ENCODE measurements around the gene VDAC2. TPM values are rescaled to one million over a fixed set of nuclear protein-coding genes. Genes with fewer than 3 reads are reported as not detected.

The VDAC2 gene
- total RNA-seq, 1 experiment from 2014 or later = 284 TPM

- TF ChIP-seq ELF4 (CRISPR knock-in tag; IDR thresholded peaks at IDR 0.05; ENCODE audit: low read depth) = no peak; the same call in 1 of the 2 replicates
- no peak for TF ChIP-seq ZNF425 (CRISPR knock-in tag; conservative IDR thresholded peaks at IDR 0.05)
- TF ChIP-seq FOXP4 (CRISPR knock-in tag; IDR thresholded peaks at IDR 0.05) = 0 out of 2 replicates have a peak, but pooled peaks have one; percentile 8
These were observed 24.2 kb downstream of the VDAC2 start (continued) for GRCh38 chr10:75234683-75235374.

- DNase-seq (ENCODE audit: low spot score) = peak; percentile 97
- CTCF ChIA-PET = interaction anchor here (0.6 to 6.3 kb wide), 62 partner anchors 10 to 1097 kb away, joined by 3 to 145 read pairs (median 4); partner anchors contain the start of genes ADK, AP3M1, KAT6B and SAMD8
- POLR2A ChIA-PET = interaction anchor here (0.6 to 2.7 kb wide), 5 partner anchors 25 to 1085 kb away, joined by 3 to 19 read pairs (median 3); partner anchors contain the start of genes AP3M1 and VDAC2
- Mint-ChIP-seq H3K27ac (no peak within 1 kb of the TSS), H3K4me3 (peak within 1 kb of the TSS; percentile 66), H3K4me1 (peaks cover 22% of the 10 kb centered on the region), H3K36me3 (peaks cover 26% of the 10 kb centered on the region), H3K9me3 (no peaks in the 10 kb centered on the region), H3K27me3 (ENCODE audit: low read depth) (no peaks in the 10 kb centered on the region; the same call in 1 of the 2 replicates)
- ATAC-seq = peak; percentile 46
- TF ChIP-seq MLX (CRISPR knock-in tag; IDR thresholded peaks at IDR 0.05) = no peak
- 0 out of 2 replicates have a peak, but pooled peaks have one; percentile 25 for TF ChIP-seq ZNF416 (CRISPR knock-in tag; IDR thresholded peaks at IDR 0.05)
- TF ChIP-seq ARID4B (CRISPR knock-in tag; IDR thresholded peaks at IDR 0.05; ENCODE audit: borderline replicate concordance) = no peak; the same call in 1 of the 2 replicates
- no peak for TF ChIP-seq E2F4 (CRISPR knock-in tag; IDR thresholded peaks at IDR 0.05; ENCODE audit: borderline replicate concordance, low read depth)
- TF ChIP-seq SP1 (CRISPR knock-in tag; conservative IDR thresholded peaks at IDR 0.05) = 0 out of 2 replicates have a peak, but pooled peaks have one; percentile 25
- 0 out of 2 replicates have a peak, but pooled peaks have one; percentile 20 for TF ChIP-seq CREB1 (CRISPR knock-in tag; IDR thresholded peaks at IDR 0.05)
- TF ChIP-seq FOXK1 (CRISPR knock-in tag; IDR thresholded peaks at IDR 0.05) = 0 out of 2 replicates have a peak, but pooled peaks have one; percentile 40
- peak; percentile 95 for TF ChIP-seq USF1 (CRISPR knock-in tag; IDR thresholded peaks at IDR 0.05)
- no peak for TF ChIP-seq ZNF317 (CRISPR knock-in tag; IDR thresholded peaks at IDR 0.05; ENCODE audit: borderline replicate concordance, low read depth)
- peak; percentile 6; the same call in 1 of the 2 replicates for TF ChIP-seq FOXP1 (CRISPR knock-in tag; IDR thresholded peaks at IDR 0.05; ENCODE audit: borderline replicate concordance)
- 0 out of 2 replicates have a peak, but pooled peaks have one; percentile 39 for TF ChIP-seq KAT7 (CRISPR knock-in tag; IDR thresholded peaks at IDR 0.05; ENCODE audit: borderline replicate concordance)
- TF ChIP-seq JUN (CRISPR knock-in tag; IDR thresholded peaks at IDR 0.05) = no peak
- TF ChIP-seq HMGXB4 (CRISPR knock-in tag; IDR thresholded peaks at IDR 0.05) = peak; percentile 61; the same call in 1 of the 2 replicates
- TF ChIP-seq ESRRA (CRISPR knock-in tag; IDR thresholded peaks at IDR 0.05; ENCODE audit: borderline replicate concordance) = peak; percentile 98
- TF ChIP-seq MAX (CRISPR knock-in tag; IDR thresholded peaks at IDR 0.05) = peak; percentile 90
These were observed 25.0 kb downstream of the VDAC2 start, which contains the start of gene COMTD1 for GRCh38 chr10:75235375-75236177. TSS of gene COMTD1 (minus strand) at chr10:75235957. CDS start at chr10:75235928, 29 bp downstream.
